Colonic mucosa (tissue), 4 donors: ENCODE measurements around the gene PLEKHA1. TPM values are rescaled to one million over a fixed set of nuclear protein-coding genes. Genes with fewer than 3 reads are reported as not detected.

Experiments used
- DNase-seq: peaks from one replicate; pipeline ENCODE4 v3.0.0-alpha.2; 2020
- H3K27ac ChIP-seq: fragments of 200-600 bp; one replicate; pipeline ENCODE4 v1.8.0; 2021
- H3K27me3 ChIP-seq: fragments of 200-600 bp; one replicate; pipeline ENCODE4 v1.8.0; 2021
- H3K36me3 ChIP-seq: fragments of 200-600 bp; one replicate; pipeline ENCODE4 v1.8.0; 2021
- H3K4me1 ChIP-seq: fragments of 200-600 bp; one replicate; pipeline ENCODE4 v1.8.0; 2021; ENCODE audit warnings: mild to moderate bottlenecking
- H3K4me3 ChIP-seq: fragments of 200-600 bp; one replicate; pipeline ENCODE4 v1.8.0; 2021
- H3K9ac ChIP-seq, 2 donors: one replicate each; pipeline ENCODE4 v1.7.0; 2013; ENCODE audit warnings: control low read depth in 2 of 2, low read depth in 2 of 2, low read length in 2 of 2
- H3K9me3 ChIP-seq: fragments of 200-600 bp; one replicate; pipeline ENCODE4 v1.8.0; 2021
- CTCF ChIP-seq: fragments of 200-600 bp; IDR thresholded peaks from one replicate; pipeline ENCODE4 v1.8.0; 2022; ENCODE audit warnings: antibody characterized with exemption, mild to moderate bottlenecking
- intact Hi-C: fragments of 100-400 bp; cut with DNase I; formaldehyde crosslinking; loops from one replicate; pipeline ENCODE4 v1.14.1; 2022
- total RNA-seq, 2 donors: library from RNA; stranded (reverse); fragmentation: NEBNext Ultra II Directional in 1 of 2; extraction: Animal tissue kit (Norgen Biotek cat#: 25700) in 1 of 2; gene quantifications; one replicate each; pipeline ENCODE4 v1.2.1, GENCODE V29; 2021
- donor health status: healthy.
- donor health status: DM: no; HTN: no; CAD: no.
- donor health status: DM: no; HTN: no; CAD: no.

Gene PLEKHA1
- total RNA-seq, 2 donors from 2014 or later = 34.8 to 55.6 TPM

- intact Hi-C loops = no loop called here
- no peak for TF ChIP-seq CTCF
Observed at GRCh38 chr10:122454603-122455080, 80.1 kb downstream of the PLEKHA1 start, which contains the start of gene ARMS2. Gene ARMS2 (plus strand): TSS chr10:122454653. CDS start chr10:122454728, 75 bp downstream.

GRCh38 chr10:122455376-122456079, 81.0 kb downstream of the PLEKHA1 start:
- Histone ChIP-seq H3K9me3 (no peaks in the 10 kb centered on the region), H3K9ac (no peak overlapping the region), H3K27ac (no peak overlapping the region), H3K36me3 (no peaks in the 10 kb centered on the region), H3K4me3 (no peak overlapping the region), H3K4me1 (no peaks in the 10 kb centered on the region), H3K27me3 (peaks cover 2% of the 10 kb centered on the region)
- no peak for TF ChIP-seq CTCF
- DNase-seq = no peak
- intact Hi-C loops = no loop called here

More at GRCh38 chr10:122454603-122455080, 80.1 kb downstream of the PLEKHA1 start, which contains the start of gene ARMS2:
- H3K27ac ChIP-seq = no peak within 1 kb of the TSS
- DNase-seq = no peak
- no peaks in the 10 kb centered on the region for H3K4me1 ChIP-seq
- no peaks in the 10 kb centered on the region for H3K36me3 ChIP-seq
- H3K27me3 ChIP-seq = no peaks in the 10 kb centered on the region
- H3K4me3 ChIP-seq = no peak within 1 kb of the TSS
- no peak within 1 kb of the TSS for H3K9ac ChIP-seq
- no peaks in the 10 kb centered on the region for H3K9me3 ChIP-seq

GRCh38 chr10:122457934-122458333, 83.4 kb downstream of the PLEKHA1 start:
- intact Hi-C loops = no loop called here

GRCh38 chr10:122458693-122459092, 84.2 kb downstream of the PLEKHA1 start:
- Histone ChIP-seq H3K36me3 (no peaks in the 10 kb centered on the region), H3K9me3 (no peaks in the 10 kb centered on the region), H3K4me3 (no peak overlapping the region), H3K27ac (no peak overlapping the region), H3K4me1 (peaks cover 3% of the 10 kb centered on the region), H3K9ac (no peak overlapping the region), H3K27me3 (peaks cover 15% of the 10 kb centered on the region)
- intact Hi-C loops = no loop called here
- no peak for TF ChIP-seq CTCF
- no peak for DNase-seq

More at GRCh38 chr10:122457934-122458333, 83.4 kb downstream of the PLEKHA1 start:
- no peak for DNase-seq
- Histone ChIP-seq H3K4me3 (no peak overlapping the region), H3K4me1 (peaks cover 3% of the 10 kb centered on the region), H3K9me3 (no peaks in the 10 kb centered on the region), H3K9ac (no peak overlapping the region), H3K36me3 (no peaks in the 10 kb centered on the region), H3K27me3 (peaks cover 13% of the 10 kb centered on the region), H3K27ac (no peak overlapping the region)
- no peak for TF ChIP-seq CTCF

- H3K36me3 ChIP-seq = no peaks in the 10 kb centered on the region
- peaks cover 3% of the 10 kb centered on the region for H3K4me1 ChIP-seq
- no peak for TF ChIP-seq CTCF
- no peak overlapping the region for H3K9ac ChIP-seq
- H3K27ac ChIP-seq = no peak overlapping the region
- H3K27me3 ChIP-seq = peaks cover 20% of the 10 kb centered on the region
- no peak for DNase-seq
- intact Hi-C loops = no loop called here
- H3K9me3 ChIP-seq = no peaks in the 10 kb centered on the region
- H3K4me3 ChIP-seq = no peak overlapping the region
Observed at GRCh38 chr10:122459561-122460273, 85.2 kb downstream of the PLEKHA1 start.
